GM12878 (cell line): Measurements from ENCODE around the gene CHSY3. TPM values are rescaled to one million over a fixed set of nuclear protein-coding genes. Genes with fewer than 3 reads are reported as not detected.

Experiments used
- ATAC-seq: fragments of 200-7000 bp; cut with Tn5 transposase; 3 replicates; pipeline ENCODE4 v1.9.1; 2020; ENCODE audit warnings: mild to moderate bottlenecking, moderate library complexity
- BruUV-seq: library from RNA; stranded (reverse); fragments of 400-500 nt; replicated peaks from 2 replicates; lab custom pipeline; 2021; lab: Mats Ljungman, UMichigan
- CTCF ChIA-PET: fragments of 300-600 bp; sonication (Branson Sonifier 250); formaldehyde crosslinking; extraction: SDS; loops from one replicate; lab custom pipeline; 2021; ENCODE audit warnings: inconsistent platforms; lab: Yijun Ruan, JAX
- POLR2A ChIA-PET: fragments of 350-600 bp; formaldehyde crosslinking; extraction: SDS; loops from one replicate; lab custom pipeline; 2021; ENCODE audit warnings: inconsistent platforms; lab: Charles Lee
- RAD21 ChIA-PET: fragments of 300-600 bp; sonication (Branson Sonifier 250); formaldehyde crosslinking; loops from one replicate; lab custom pipeline; 2023; ENCODE audit warnings: antibody characterized with exemption; ENCODE audit not compliant: unreplicated experiment; lab: Charles Lee
- SMC1A ChIA-PET: fragments of 300-600 bp; sonication (Branson Sonifier 250); formaldehyde crosslinking; loops from one replicate; lab custom pipeline; 2023; ENCODE audit not compliant: unreplicated experiment, uncharacterized antibody; lab: Charles Lee
- DNase-seq: peaks from one replicate; pipeline ENCODE4 v3.0.0-alpha.2; 2011; ENCODE audit warnings: low read depth, low spot score
- FAIRE-seq: peaks from 3 replicates; lab custom pipeline; 2011; peaks lifted over from hg19 to GRCh38; lab: Jason Lieb, UNC
- H2AFZ ChIP-seq: 2 replicates; pipeline ENCODE4 v1.6.0; 2011; ENCODE audit warnings: low read depth, low read length, control low read depth; ENCODE audit not compliant: control insufficient read depth
- H3K27ac ChIP-seq: 2 replicates; pipeline ENCODE4 v1.5.1; 2011; ENCODE audit warnings: control low read depth; ENCODE audit not compliant: control insufficient read depth, insufficient read depth
- H3K27me3 ChIP-seq, 2 experiments: replicated peaks in 1 of 2; 2 replicates each; pipeline versions ENCODE4 v1.6.0 to v1.6.1; 2011; ENCODE audit warnings: low read length in 1 of 2; ENCODE audit not compliant: control insufficient read depth in 2 of 2, insufficient read depth in 2 of 2
- H3K36me3 ChIP-seq, 2 experiments: 2 replicates each; pipeline ENCODE4 v1.5.1; 2011; ENCODE audit warnings: low read length in 1 of 2; ENCODE audit not compliant: control insufficient read depth in 2 of 2, insufficient read depth in 2 of 2
- H3K4me1 ChIP-seq: 2 replicates; pipeline ENCODE4 v1.6.1; 2011; ENCODE audit warnings: mild to moderate bottlenecking, low read length, moderate library complexity, mixed read lengths; ENCODE audit not compliant: control insufficient read depth, insufficient read depth
- H3K4me2 ChIP-seq: 2 replicates; pipeline ENCODE4 v1.6.0; 2011; ENCODE audit warnings: control low read depth; ENCODE audit not compliant: control insufficient read depth, insufficient read depth
- H3K4me3 ChIP-seq: fragments of 200-600 bp; sonication (generic); 2 replicates; pipeline ENCODE4 v1.5.1; 2016
- H3K79me2 ChIP-seq: 2 replicates; pipeline ENCODE4 v1.6.0; 2011; ENCODE audit warnings: low read length; ENCODE audit not compliant: control insufficient read depth, insufficient read depth
- H3K9ac ChIP-seq: 2 replicates; pipeline ENCODE4 v1.8.0; 2011; ENCODE audit warnings: low read length, control low read depth, mixed read lengths; ENCODE audit not compliant: control insufficient read depth, insufficient read depth
- H3K9me3 ChIP-seq: replicated peaks from 3 replicates; pipeline ENCODE4 v1.5.1; 2011; ENCODE audit warnings: mild to moderate bottlenecking, low read length; ENCODE audit not compliant: control insufficient read depth, insufficient read depth
- H4K20me1 ChIP-seq: 2 replicates; pipeline ENCODE4 v1.6.0; 2011; ENCODE audit not compliant: control insufficient read depth, insufficient read depth
- BHLHE40 ChIP-seq, 2 experiments: fragments of 450-650 bp in 1 of 2; IDR thresholded peaks; 2 replicates each; pipeline ENCODE4 v1.6.1; 2011 to 2017; ENCODE audit warnings: low read depth in 2 of 2, borderline replicate concordance in 1 of 2, improper control_type of control experiment in 1 of 2, low read length in 1 of 2, mild to moderate bottlenecking in 1 of 2
- CHD1 ChIP-seq: IDR thresholded peaks from 2 replicates; pipeline ENCODE4 v1.6.1; 2012; ENCODE audit warnings: low read depth, low read length, improper control_type of control experiment
- ETV6 ChIP-seq, 2 experiments: fragments of 450-650 bp in 1 of 2; IDR thresholded peaks in 1 of 2; conservative IDR thresholded peaks in 1 of 2; 2 replicates each; pipeline ENCODE4 v1.6.1; 2014; ENCODE audit warnings: antibody characterized with exemption in 1 of 2, borderline replicate concordance in 1 of 2, low read depth in 1 of 2, mild to moderate bottlenecking in 1 of 2, moderate library complexity in 1 of 2
- HDAC6 ChIP-seq: fragments of 200-600 bp; sonication (generic); IDR thresholded peaks from one replicate; pipeline ENCODE4 v1.8.0; 2017; ENCODE audit warnings: antibody characterized with exemption; ENCODE audit not compliant: unreplicated experiment
- NR2C2 ChIP-seq: IDR thresholded peaks from 2 replicates; pipeline ENCODE4 v1.6.1; 2011; ENCODE audit warnings: borderline replicate concordance, low read depth; ENCODE audit not compliant: control insufficient read depth, insufficient read length
- RUNX3 ChIP-seq: IDR thresholded peaks from 2 replicates; pipeline ENCODE4 v1.6.1; 2012; ENCODE audit warnings: low read length, inconsistent platforms
- SIN3A ChIP-seq: IDR thresholded peaks from 2 replicates; pipeline ENCODE4 v1.6.1; 2012; ENCODE audit warnings: low read depth, low read length, improper control_type of control experiment
- SIX5 ChIP-seq: IDR thresholded peaks from 2 replicates; pipeline ENCODE4 v1.6.1; 2011; ENCODE audit warnings: mild to moderate bottlenecking, low read depth, low read length, moderate library complexity; ENCODE audit not compliant: severe bottlenecking
- ZNF207 ChIP-seq: fragments of 450-650 bp; IDR thresholded peaks from 2 replicates; pipeline ENCODE4 v1.6.1; 2014; ENCODE audit warnings: antibody characterized with exemption, mild to moderate bottlenecking, borderline replicate concordance
- ZZZ3 ChIP-seq: IDR thresholded peaks from 2 replicates; pipeline ENCODE4 v1.6.1; 2011; ENCODE audit warnings: low read depth; ENCODE audit not compliant: control insufficient read depth, insufficient read length
- WGBS: methylation state at CpG from one replicate; pipeline ENCODE4 v1.1.6; 2016; ENCODE audit warnings: low lambda C conversion rate; ENCODE audit not compliant: insufficient replicate concordance, insufficient coverage; ENCODE audit errors: missing lambda C conversion rate; 5-methylcytosine and 5-hydroxymethylcytosine counted together
- in situ Hi-C: fragments of 300-500 bp; cut with MboI; formaldehyde crosslinking; loops from 9 replicates; pipeline ENCODE4 v1.14.3; 2018; ENCODE audit warnings: mixed read lengths
- intact Hi-C: fragments of 100-400 bp; cut with micrococcal nuclease; formaldehyde crosslinking; loops from one replicate; pipeline ENCODE4 v1.14.2; 2022; ENCODE audit not compliant: unreplicated experiment
- polyA plus RNA-seq, 11 experiments: library from polyadenylated mRNA; depleted of rRNA in 4 of 11; unstranded in 6 of 11; stranded (reverse) in 5 of 11; fragments of >200 nt; fragmentation: Nextera tagmentation in 4 of 11; fragmentation: Illumina TruSeq in 1 of 11; extraction: Ambion mirVana in 4 of 11; extraction: Trizol in 1 of 11; gene quantifications; 1 replicate in 1 of 11; 2 replicates in 10 of 11; pipeline versions ENCODE4 v1.2.1 to v1.2.3, GENCODE V29; 2011 to 2016; ENCODE audit warnings: inconsistent platforms in 2 of 11, missing spikeins in 2 of 11, low read depth in 1 of 11
- total RNA-seq, 4 experiments: library from RNA; depleted of rRNA in 3 of 4; stranded (reverse); fragments of >200 nt in 3 of 4; fragmentation: Illumina TruSeq in 1 of 4; extraction: Trizol in 1 of 4; gene quantifications; 2 replicates each; pipeline versions ENCODE4 v1.2.1 to v1.2.3, GENCODE V29; 2013 to 2021
- TF ChIP-seq, protein P1 (sequence below): IDR thresholded peaks from 2 replicates; pipeline ENCODE4 v1.6.1; 2012; ENCODE audit warnings: low read depth, low read length, improper control_type of control experiment

The CHSY3 gene
- total and polyA plus RNA-seq, 10 of the 15 experiments (the other 5 are each of a cell fraction or from before 2014, with no cell fraction given), result not detected

GRCh38 chr5:129972465-129973141, 68.3 kb downstream of the CHSY3 start:
- H4K20me1 ChIP-seq, result no peaks in the 10 kb centered on the region
- POLR2A ChIA-PET, result no interaction called here
- H3K27me3 ChIP-seq, result no peaks in the 10 kb centered on the region
- no peak overlapping the region for H3K9ac ChIP-seq
- DNase-seq (no peak), ATAC-seq (no peak), FAIRE-seq (no peak)
- H3K4me1 ChIP-seq, result no peaks in the 10 kb centered on the region
- H2AFZ ChIP-seq, result no peak overlapping the region
- no peak overlapping the region for H3K4me2 ChIP-seq
- in situ Hi-C loops, result no loop called here
- RAD21 ChIA-PET, result no interaction called here
- H3K79me2 ChIP-seq, result no peaks in the 10 kb centered on the region
- CTCF ChIA-PET, result no interaction called here
- SMC1A ChIA-PET, result interaction anchor here (1.9 kb wide), 1 partner anchor 10 kb away, joined by 5 read pairs; no protein-coding TSS in a partner anchor
- H3K36me3 ChIP-seq, result no peaks in the 10 kb centered on the region
- no peak for TF ChIP-seq CHD1
- TF ChIP-seq, all 136 proteins: peak for 0
- no peaks in the 10 kb centered on the region for H3K9me3 ChIP-seq
- H3K4me3 ChIP-seq, result no peak overlapping the region
- BruUV-seq, result no TSS peak
- intact Hi-C loops, result no loop called here
- H3K27ac ChIP-seq, result no peak overlapping the region

DNA sequence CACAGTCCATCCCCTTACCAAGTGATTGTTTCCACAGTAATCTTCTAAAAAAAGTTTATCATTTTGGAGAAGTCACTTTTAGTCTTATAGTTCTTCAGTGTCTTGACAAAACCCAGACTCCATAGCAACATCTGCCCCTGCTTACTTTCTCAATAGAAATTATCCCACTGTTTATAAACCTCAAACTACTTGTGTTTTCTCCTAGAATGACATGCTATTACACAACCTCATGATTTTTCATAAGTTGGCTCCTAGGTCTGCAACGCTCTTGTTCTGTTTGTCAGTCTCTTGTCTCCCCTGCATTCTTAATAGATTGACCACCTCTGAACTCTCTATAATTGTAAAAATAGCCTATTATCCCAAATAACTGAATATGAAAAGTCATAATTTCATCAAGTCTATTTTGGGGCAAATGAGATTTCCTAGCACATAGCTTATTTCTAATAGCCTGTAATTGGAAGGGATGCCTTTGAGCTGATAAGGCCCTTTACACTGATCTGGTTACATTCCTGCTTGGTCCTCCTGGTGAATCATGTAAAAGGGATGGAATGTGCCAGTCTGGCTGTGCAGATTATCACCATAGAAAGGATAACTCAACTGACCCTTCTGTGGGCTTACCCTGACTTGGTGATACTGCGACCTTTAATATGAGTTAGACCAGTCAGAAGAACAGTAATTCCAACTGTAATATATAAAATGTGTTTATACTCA, 69.6 kb downstream of the CHSY3 start:
- ChIA-PET POLR2A (no interaction called here), SMC1A (no interaction called here), RAD21 (no interaction called here), CTCF (no interaction called here)
- Histone ChIP-seq H4K20me1 (no peaks in the 10 kb centered on the region), H2AFZ (no peak overlapping the region), H3K4me1 (no peaks in the 10 kb centered on the region), H3K27me3 (no peaks in the 10 kb centered on the region), H3K27ac (no peak overlapping the region), H3K9ac (no peak overlapping the region), H3K36me3 (no peaks in the 10 kb centered on the region), H3K79me2 (no peaks in the 10 kb centered on the region), H3K4me2 (no peak overlapping the region), H3K4me3 (no peak overlapping the region), H3K9me3 (no peaks in the 10 kb centered on the region)
- TF ChIP-seq ZNF207 (no peak), SIX5 (no peak), BHLHE40 (IDR thresholded peaks at IDR 0.05; ENCODE audit: borderline replicate concordance in 1 of 2, low read depth in 2 of 2, low read length in 1 of 2) (no peak), SIN3A (no peak), RUNX3 (no peak), NR2C2 (no peak), ETV6 (conservative IDR thresholded peaks at IDR 0.05 in 1 of 2, IDR thresholded peaks at IDR 0.05 in 1 of 2; ENCODE audit: borderline replicate concordance in 1 of 2, low read depth in 1 of 2) (no peak), HDAC6 (no peak), ZZZ3 (no peak)
- TF ChIP-seq, protein P1, sequence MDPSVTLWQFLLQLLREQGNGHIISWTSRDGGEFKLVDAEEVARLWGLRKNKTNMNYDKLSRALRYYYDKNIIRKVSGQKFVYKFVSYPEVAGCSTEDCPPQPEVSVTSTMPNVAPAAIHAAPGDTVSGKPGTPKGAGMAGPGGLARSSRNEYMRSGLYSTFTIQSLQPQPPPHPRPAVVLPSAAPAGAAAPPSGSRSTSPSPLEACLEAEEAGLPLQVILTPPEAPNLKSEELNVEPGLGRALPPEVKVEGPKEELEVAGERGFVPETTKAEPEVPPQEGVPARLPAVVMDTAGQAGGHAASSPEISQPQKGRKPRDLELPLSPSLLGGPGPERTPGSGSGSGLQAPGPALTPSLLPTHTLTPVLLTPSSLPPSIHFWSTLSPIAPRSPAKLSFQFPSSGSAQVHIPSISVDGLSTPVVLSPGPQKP, result no peak
- no TSS peak for BruUV-seq
- WGBS, result 23% methylated on average over 2 of the region's 2 CpGs
- intact Hi-C loops, result no loop called here
- FAIRE-seq, result no peak
- no peak for ATAC-seq
- DNase-seq, result no peak
- in situ Hi-C loops, result no loop called here
